Kidney epithelial cell (primary cell): ENCODE data around the gene TUSC2. TPM values are rescaled to one million over a fixed set of nuclear protein-coding genes. Genes with fewer than 3 reads are reported as not detected.

Experiments used
- DNase-seq: peaks from one replicate; pipeline ENCODE4 v3.0.0-alpha.2; 2010; ENCODE audit warnings: low read depth
- H3K27me3 ChIP-seq: 2 replicates; pipeline ENCODE4 v1.6.0; 2011; ENCODE audit warnings: low read length; ENCODE audit not compliant: control insufficient read depth, insufficient read depth
- H3K36me3 ChIP-seq: 2 replicates; pipeline ENCODE4 v1.5.1; 2011; ENCODE audit warnings: low read length; ENCODE audit not compliant: control insufficient read depth, insufficient read depth
- H3K4me3 ChIP-seq: 2 replicates; pipeline ENCODE4 v1.5.1; 2011; ENCODE audit warnings: low read depth, mild to moderate bottlenecking, control low read depth, low read length
- CTCF ChIP-seq: IDR thresholded peaks from 2 replicates; pipeline ENCODE4 v1.5.1; 2011; ENCODE audit warnings: mild to moderate bottlenecking, moderate library complexity, low read length, control low read depth, inconsistent platforms; ENCODE audit not compliant: insufficient read depth, poor library complexity, severe bottlenecking
- total RNA-seq: library from RNA; depleted of rRNA; stranded (reverse); fragments of >200 nt; gene quantifications from 2 replicates; pipeline ENCODE4 v1.2.3, GENCODE V29; 2015

Gene TUSC2
- total RNA-seq, 1 donor from 2014 or later = 58.3 TPM

- no peak for DNase-seq
- Histone ChIP-seq H3K27me3 (peaks cover 32% of the 10 kb centered on the region), H3K36me3 (no peaks in the 10 kb centered on the region), H3K4me3 (no peak overlapping the region)
- TF ChIP-seq CTCF = no peak
Measured at GRCh38 chr3:50278123-50278879, 49.7 kb downstream of the TUSC2 start.

- no peak overlapping the region for H3K4me3 ChIP-seq
- no peak for TF ChIP-seq CTCF
- peaks cover 35% of the 10 kb centered on the region for H3K27me3 ChIP-seq
- no peaks in the 10 kb centered on the region for H3K36me3 ChIP-seq
- DNase-seq = no peak
Measured at GRCh38 chr3:50276762-50277101, 51.3 kb downstream of the TUSC2 start.

- TF ChIP-seq CTCF = no peak
- no peak for DNase-seq
Measured at GRCh38 chr3:50275996-50276761, 51.8 kb downstream of the TUSC2 start.

GRCh38 chr3:50275141-50275995 lies 52.7 kb downstream of the TUSC2 start:
- H3K27me3 ChIP-seq = peaks cover 35% of the 10 kb centered on the region
- TF ChIP-seq CTCF = no peak
- H3K36me3 ChIP-seq = no peaks in the 10 kb centered on the region
- no peak for DNase-seq
- H3K4me3 ChIP-seq = no peak overlapping the region

More at GRCh38 chr3:50275996-50276761, 51.8 kb downstream of the TUSC2 start:
- no peak overlapping the region for H3K4me3 ChIP-seq
- peaks cover 35% of the 10 kb centered on the region for H3K27me3 ChIP-seq
- no peaks in the 10 kb centered on the region for H3K36me3 ChIP-seq

Other genes starting within 250 kb of the TUSC2 start
- gene RBM5, start 239.3 kb downstream of the TUSC2 start, total RNA-seq = 84.5 and 94.1 TPM in 2 replicates
- 79.8 and 85.4 TPM in 2 replicates for gene SEMA3F, start 172.9 kb downstream of the TUSC2 start, total RNA-seq
- not detected in 2 replicates for gene GNAT1, start 136.6 kb downstream of the TUSC2 start, total RNA-seq
- 0.13 and 0.48 TPM in 2 replicates for gene SLC38A3, start 123.0 kb downstream of the TUSC2 start, total RNA-seq
- gene GNAI2, start 92.0 kb downstream of the TUSC2 start, total RNA-seq = 208 and 221 TPM in 2 replicates
- 17.9 and 18.4 TPM in 2 replicates for gene SEMA3B, start 59.1 kb downstream of the TUSC2 start, total RNA-seq
- gene LSMEM2, start 49.1 kb downstream of the TUSC2 start, total RNA-seq = not detected in 2 replicates
- 77.7 and 113 TPM in 2 replicates for gene IFRD2, start 35.8 kb downstream of the TUSC2 start, total RNA-seq
- 7.6 and 7.9 TPM in 2 replicates for gene HYAL3, start 28.8 kb downstream of the TUSC2 start, total RNA-seq
- 8.5 and 12.3 TPM in 2 replicates for gene NAA80, start 28.8 kb downstream of the TUSC2 start, total RNA-seq
- 0.14 TPM in 1 of 2 replicates, not detected in the other for gene HYAL1, start 24.6 kb downstream of the TUSC2 start, total RNA-seq
- gene HYAL2, start 5.5 kb downstream of the TUSC2 start, total RNA-seq = 89.3 and 104 TPM in 2 replicates
- gene RASSF1, start 12.6 kb upstream of the TUSC2 start, total RNA-seq = 16.6 and 19.9 TPM in 2 replicates
- 1.7 TPM in 1 of 2 replicates, not detected in the other for gene ZMYND10, start 17.5 kb upstream of the TUSC2 start, total RNA-seq
- 18.0 and 19.0 TPM in 2 replicates for gene NPRL2, start 22.6 kb upstream of the TUSC2 start, total RNA-seq
- gene CYB561D2, start 22.6 kb upstream of the TUSC2 start, total RNA-seq = 22.3 and 24.0 TPM in 2 replicates
- gene TMEM115, start 31.3 kb upstream of the TUSC2 start, total RNA-seq = 82.5 and 90.0 TPM in 2 replicates
- gene CACNA2D2, start 175.4 kb upstream of the TUSC2 start, total RNA-seq = 0.21 and 0.55 TPM in 2 replicates
- 5.9 and 11.3 TPM in 2 replicates for gene C3orf18, start 239.5 kb upstream of the TUSC2 start, total RNA-seq
- 15.3 and 15.6 TPM in 2 replicates for gene HEMK1, start 241.3 kb upstream of the TUSC2 start, total RNA-seq